GM18505 (cell line): ENCODE measurements around the gene IFT52.

Source experiments
- ATAC-seq: cut with Tn5 transposase; IDR thresholded peaks from one replicate; pipeline ENCODE4 v1.9.1; 2021; ENCODE audit not compliant: unreplicated experiment
- POLR2A ChIP-seq: IDR thresholded peaks from 4 replicates; pipeline ENCODE4 v1.6.1; 2011; ENCODE audit warnings: borderline replicate concordance; ENCODE audit not compliant: insufficient read depth, insufficient read length; ENCODE audit errors: extremely low read depth

The IFT52 gene

GRCh38 chr20:43695571-43695970 lies 104.8 kb downstream of the IFT52 start:
- TF ChIP-seq POLR2A: no peak
- ATAC-seq: no peak
